Endothelial cell of umbilical vein (primary cell): Measurements from ENCODE around the gene AFF1. TPM values are rescaled to one million over a fixed set of nuclear protein-coding genes. Genes with fewer than 3 reads are reported as not detected.

Experiments
- BruUV-seq: library from RNA; stranded (reverse); fragments of 400-500 nt; replicated peaks from 2 replicates; lab custom pipeline; 2021; lab: Mats Ljungman, UMichigan
- CTCF ChIA-PET: fragments of 300-600, 350-600 bp; sonication (Branson Sonifier 250); formaldehyde crosslinking; loops from one replicate; lab custom pipeline; 2021; ENCODE audit warnings: antibody characterized with exemption, inconsistent platforms; lab: Charles Lee
- POLR2A ChIA-PET: fragments of 300-600, 350-600 bp; sonication (Branson Sonifier 250); formaldehyde crosslinking; loops from one replicate; lab custom pipeline; 2021; ENCODE audit warnings: antibody characterized with exemption, inconsistent platforms; lab: Charles Lee
- DNase-seq: peaks from one replicate; pipeline ENCODE4 v3.0.0-alpha.2; 2011; ENCODE audit warnings: low read depth, low spot score
- FAIRE-seq: peaks from 2 replicates; lab custom pipeline; 2011; peaks lifted over from hg19 to GRCh38; lab: Jason Lieb, UNC
- H2AFZ ChIP-seq: 2 replicates; pipeline ENCODE4 v1.6.0; 2012; ENCODE audit warnings: low read depth, low read length, control low read depth, inconsistent platforms
- H3K27ac ChIP-seq: 2 replicates; pipeline ENCODE4 v1.5.1; 2011; ENCODE audit warnings: low read depth, mild to moderate bottlenecking, control low read depth, low read length, moderate library complexity; ENCODE audit not compliant: insufficient read depth
- H3K27me3 ChIP-seq, 2 experiments: 2 replicates each; pipeline versions ENCODE4 v1.6.0 to v1.6.1; 2011; ENCODE audit warnings: low read length in 2 of 2, mixed read lengths in 1 of 2; ENCODE audit not compliant: control insufficient read depth in 2 of 2, insufficient read depth in 2 of 2
- H3K36me3 ChIP-seq, 2 experiments: 2 replicates in 1 of 2; 3 replicates in 1 of 2; pipeline ENCODE4 v1.5.1; 2011; ENCODE audit warnings: low read length in 2 of 2, mild to moderate bottlenecking in 1 of 2, moderate library complexity in 1 of 2; ENCODE audit not compliant: control insufficient read depth in 2 of 2, insufficient read depth in 2 of 2; ENCODE audit errors: extremely low read depth in 1 of 2
- H3K4me1 ChIP-seq: 3 replicates; pipeline ENCODE4 v1.5.1; 2011; ENCODE audit warnings: mild to moderate bottlenecking, low read length; ENCODE audit not compliant: control insufficient read depth, insufficient read depth; ENCODE audit errors: extremely low read depth
- H3K4me2 ChIP-seq: 2 replicates; pipeline ENCODE4 v1.6.1; 2011; ENCODE audit warnings: low read length, control low read depth, mixed read lengths; ENCODE audit not compliant: insufficient read depth
- H3K4me3 ChIP-seq, 3 experiments: fragments of 200-600 bp in 1 of 3; sonication (generic), shearing (Covaris generic) in 1 of 3; replicated peaks in 1 of 3; 2 replicates each; pipeline ENCODE4 v1.5.1; 2011 to 2016; ENCODE audit warnings: control low read depth in 3 of 3, low read length in 3 of 3, mild to moderate bottlenecking in 2 of 3, inconsistent platforms in 1 of 3, low read depth in 1 of 3, moderate library complexity in 1 of 3; ENCODE audit not compliant: insufficient read depth in 1 of 3
- H3K79me2 ChIP-seq: 2 replicates; pipeline ENCODE4 v1.6.0; 2012; ENCODE audit warnings: low read length, inconsistent platforms; ENCODE audit not compliant: control insufficient read depth, insufficient read depth
- H3K9ac ChIP-seq: replicated peaks from 2 replicates; pipeline ENCODE3; 2011; ENCODE audit warnings: low read length, control low read depth; ENCODE audit not compliant: insufficient read depth; ENCODE audit errors: extremely low read depth
- H3K9me1 ChIP-seq: replicated peaks from 3 replicates; pipeline ENCODE4 v1.6.0; 2011; ENCODE audit warnings: mild to moderate bottlenecking, low read length; ENCODE audit not compliant: control insufficient read depth, insufficient read depth; ENCODE audit errors: extremely low read depth
- H3K9me3 ChIP-seq: replicated peaks from 2 replicates; pipeline ENCODE4 v1.5.1; 2012; ENCODE audit warnings: low read length, inconsistent platforms; ENCODE audit not compliant: control insufficient read depth, insufficient read depth
- H4K20me1 ChIP-seq: replicated peaks from 2 replicates; pipeline ENCODE3; 2011; ENCODE audit warnings: mild to moderate bottlenecking, low read length; ENCODE audit not compliant: control insufficient read depth, insufficient read depth; ENCODE audit errors: extremely low read depth
- EZH2 ChIP-seq: IDR thresholded peaks from 2 replicates; pipeline ENCODE4 v1.6.1; 2012; ENCODE audit warnings: borderline replicate concordance, low read depth, mild to moderate bottlenecking, moderate library complexity, low read length, inconsistent platforms; ENCODE audit not compliant: severe bottlenecking
- FOS ChIP-seq: IDR thresholded peaks from 2 replicates; pipeline ENCODE4 v1.6.1; 2011; ENCODE audit warnings: mild to moderate bottlenecking, low read length, moderate library complexity, borderline replicate concordance; ENCODE audit not compliant: insufficient read depth
- GATA2 ChIP-seq: IDR thresholded peaks from 2 replicates; pipeline ENCODE4 v1.7.0; 2011; ENCODE audit warnings: low read depth, mild to moderate bottlenecking, moderate library complexity, mixed read lengths, low read length; ENCODE audit not compliant: insufficient read length, insufficient read depth
- JUN ChIP-seq: IDR thresholded peaks from 2 replicates; pipeline ENCODE4 v1.6.1; 2011; ENCODE audit warnings: borderline replicate concordance, low read depth; ENCODE audit not compliant: insufficient read length, insufficient read depth
- MYC ChIP-seq: IDR thresholded peaks from one replicate; pipeline ENCODE4 v1.6.1; 2011; ENCODE audit warnings: mild to moderate bottlenecking, low read depth, low read length
- POLR2A ChIP-seq: IDR thresholded peaks from 2 replicates; pipeline ENCODE4 v1.6.1; 2012; ENCODE audit warnings: low read depth, mild to moderate bottlenecking, control low read depth, low read length
- POLR2AphosphoS5 ChIP-seq: IDR thresholded peaks from 2 replicates; pipeline ENCODE4 v1.6.1; 2012; ENCODE audit warnings: low read depth, mild to moderate bottlenecking, control low read depth, low read length, moderate library complexity; ENCODE audit not compliant: insufficient read depth
- dilution Hi-C: fragments of 300-500 bp; cut with MboI; formaldehyde crosslinking; loops from one replicate; pipeline ENCODE4 v1.15.0; 2019; ENCODE audit warnings: low sequenced_read_pairs; ENCODE audit not compliant: extremely low pct_ligation_motif_present
- intact Hi-C: fragments of 100-400 bp; cut with micrococcal nuclease; formaldehyde crosslinking; loops from one replicate; pipeline ENCODE4 v1.10.0; 2022
- polyA plus RNA-seq, 4 experiments: library from polyadenylated mRNA; depleted of rRNA in 3 of 4; stranded (reverse) in 3 of 4; unstranded in 1 of 4; fragments of >200 nt; gene quantifications; 2 replicates each; pipeline versions ENCODE4 v1.2.1 to v1.2.3, GENCODE V29; 2011 to 2012; ENCODE audit warnings: missing spikeins in 1 of 4
- total RNA-seq: library from RNA; stranded (reverse); gene quantifications from 2 replicates; pipeline ENCODE4 v1.2.3, GENCODE V29; 2021
- TF ChIP-seq, protein P1 (sequence below), 2 donors: IDR thresholded peaks; 1 replicate in 1 of 2; 2 replicates in 1 of 2; pipeline ENCODE4 v1.5.1; 2011; ENCODE audit warnings: low read length in 2 of 2, mild to moderate bottlenecking in 2 of 2, moderate library complexity in 2 of 2, control low read depth in 1 of 2, inconsistent platforms in 1 of 2, low read depth in 1 of 2; ENCODE audit not compliant: insufficient read depth in 1 of 2; ENCODE audit errors: extremely low read depth in 1 of 2
- TF ChIP-seq, protein P2 (sequence below): IDR thresholded peaks from 2 replicates; pipeline ENCODE4 v1.6.1; 2011; ENCODE audit not compliant: insufficient read depth, insufficient read length

Gene AFF1
- total and polyA plus RNA-seq, 2 donors (not counting 3 experiments of a cell fraction or from before 2014, with no cell fraction given) = 26.2 to 106 TPM

DNA sequence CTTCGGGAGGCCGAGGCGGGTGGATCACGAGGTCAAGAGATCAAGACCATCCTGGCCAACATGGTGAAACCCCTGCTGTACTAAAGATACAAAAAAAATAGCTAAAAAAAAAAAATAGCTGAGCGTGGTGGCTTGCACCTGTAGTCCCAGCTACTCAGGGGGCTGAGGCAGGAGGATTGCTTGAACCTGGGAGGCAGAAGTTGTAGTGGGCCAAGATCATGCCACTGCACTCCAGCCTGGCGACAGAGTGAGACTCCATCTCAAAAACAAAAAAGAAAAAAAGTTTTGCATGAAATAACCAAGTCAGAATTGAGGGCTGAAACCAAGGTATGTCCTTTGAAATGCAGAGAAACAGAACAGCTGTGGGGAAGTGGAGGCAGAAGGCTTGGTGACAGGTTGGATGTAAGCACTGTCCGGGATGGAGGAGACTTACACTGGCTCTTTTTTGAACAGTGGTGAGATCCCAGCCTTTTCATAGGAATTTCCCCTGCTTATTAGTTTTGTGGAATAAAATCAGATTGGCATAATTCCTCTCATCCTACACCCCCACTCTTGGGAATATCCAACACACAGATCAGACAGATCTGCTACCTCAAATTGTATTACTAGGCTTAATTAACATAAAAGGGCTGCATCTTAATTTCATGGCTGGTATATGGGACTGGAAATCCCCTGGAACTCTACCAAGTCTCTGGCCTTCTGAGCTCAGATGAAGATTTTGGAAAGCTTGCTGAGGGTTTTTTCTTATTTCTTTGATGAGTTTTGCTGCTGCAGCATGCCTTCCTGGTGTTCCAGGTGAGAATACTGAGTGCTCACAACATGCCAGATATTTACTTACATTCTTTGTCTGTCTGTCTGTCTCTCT is 23.8 kb upstream of the AFF1 start:
- H3K36me3 ChIP-seq = no peaks in the 10 kb centered on the region
- dilution Hi-C loops (loop anchor here (25.0 kb wide), 1 partner anchor 201 kb away; no protein-coding TSS in a partner anchor), intact Hi-C loops (no loop called here)
- H3K4me3 ChIP-seq = no peak overlapping the region
- no peaks in the 10 kb centered on the region for H4K20me1 ChIP-seq
- no peaks in the 10 kb centered on the region for H3K79me2 ChIP-seq
- no peaks in the 10 kb centered on the region for H3K27me3 ChIP-seq
- H3K4me2 ChIP-seq = no peak overlapping the region
- no peak overlapping the region for H3K27ac ChIP-seq
- DNase-seq (no peak), FAIRE-seq (no peak)
- BruUV-seq = no TSS peak
- TF ChIP-seq JUN (no peak), POLR2AphosphoS5 (no peak), EZH2 (no peak), POLR2A (no peak), FOS (no peak), MYC (no peak), GATA2 (no peak)
- TF ChIP-seq, protein P1, sequence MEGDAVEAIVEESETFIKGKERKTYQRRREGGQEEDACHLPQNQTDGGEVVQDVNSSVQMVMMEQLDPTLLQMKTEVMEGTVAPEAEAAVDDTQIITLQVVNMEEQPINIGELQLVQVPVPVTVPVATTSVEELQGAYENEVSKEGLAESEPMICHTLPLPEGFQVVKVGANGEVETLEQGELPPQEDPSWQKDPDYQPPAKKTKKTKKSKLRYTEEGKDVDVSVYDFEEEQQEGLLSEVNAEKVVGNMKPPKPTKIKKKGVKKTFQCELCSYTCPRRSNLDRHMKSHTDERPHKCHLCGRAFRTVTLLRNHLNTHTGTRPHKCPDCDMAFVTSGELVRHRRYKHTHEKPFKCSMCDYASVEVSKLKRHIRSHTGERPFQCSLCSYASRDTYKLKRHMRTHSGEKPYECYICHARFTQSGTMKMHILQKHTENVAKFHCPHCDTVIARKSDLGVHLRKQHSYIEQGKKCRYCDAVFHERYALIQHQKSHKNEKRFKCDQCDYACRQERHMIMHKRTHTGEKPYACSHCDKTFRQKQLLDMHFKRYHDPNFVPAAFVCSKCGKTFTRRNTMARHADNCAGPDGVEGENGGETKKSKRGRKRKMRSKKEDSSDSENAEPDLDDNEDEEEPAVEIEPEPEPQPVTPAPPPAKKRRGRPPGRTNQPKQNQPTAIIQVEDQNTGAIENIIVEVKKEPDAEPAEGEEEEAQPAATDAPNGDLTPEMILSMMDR (IDR thresholded peaks at IDR 0.05; ENCODE audit: extremely low read depth in 1 of 2, insufficient read depth in 1 of 2, low read depth in 1 of 2, low read length in 2 of 2) = no peak
- TF ChIP-seq, protein P2, sequence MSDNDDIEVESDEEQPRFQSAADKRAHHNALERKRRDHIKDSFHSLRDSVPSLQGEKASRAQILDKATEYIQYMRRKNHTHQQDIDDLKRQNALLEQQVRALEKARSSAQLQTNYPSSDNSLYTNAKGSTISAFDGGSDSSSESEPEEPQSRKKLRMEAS = no peak
- no peaks in the 10 kb centered on the region for H3K9me3 ChIP-seq
- H2AFZ ChIP-seq = no peak overlapping the region
- ChIA-PET CTCF (interaction anchor here (0.8 to 2.2 kb wide), 2 partner anchors 12 to 14 kb away, joined by 4 to 9 read pairs; no protein-coding TSS in a partner anchor), POLR2A (no interaction called here)
- no peaks in the 10 kb centered on the region for H3K4me1 ChIP-seq
- no peaks in the 10 kb centered on the region for H3K9me1 ChIP-seq
- no peak overlapping the region for H3K9ac ChIP-seq
